H1 (cell line): Measurements from ENCODE around the gene S100A12. TPM values are rescaled to one million over a fixed set of nuclear protein-coding genes. Genes with fewer than 3 reads are reported as not detected.

Experiments
- BRCA1 ChIP-seq: IDR thresholded peaks from 2 replicates; pipeline ENCODE4 v1.6.1; 2012; ENCODE audit warnings: low read depth, low read length, improper control_type of control experiment
- CTBP2 ChIP-seq: IDR thresholded peaks from 2 replicates; pipeline ENCODE4 v1.7.0; 2011; ENCODE audit warnings: borderline replicate concordance, mild to moderate bottlenecking, moderate library complexity, mixed read lengths, low read length; ENCODE audit not compliant: insufficient read depth, insufficient read length
- GTF2F1 ChIP-seq: IDR thresholded peaks from 2 replicates; pipeline ENCODE4 v1.6.1; 2012; ENCODE audit warnings: low read depth, low read length, improper control_type of control experiment, borderline replicate concordance
- KDM1A ChIP-seq: fragments of 200-600, 300-600 bp; sonication (generic); IDR thresholded peaks from 2 replicates; pipeline ENCODE4 v1.7.1; 2016; ENCODE audit warnings: mild to moderate bottlenecking, low read length, borderline replicate concordance
- RNF2 ChIP-seq: fragments of 200-900, 300-1000 bp; sonication (generic); IDR thresholded peaks from 2 replicates; pipeline ENCODE4 v1.7.1; 2016; ENCODE audit warnings: borderline replicate concordance, low read depth, mild to moderate bottlenecking, antibody characterized with exemption, low read length; ENCODE audit not compliant: poor library complexity, severe bottlenecking; ENCODE audit errors: missing control alignments
- TAF1 ChIP-seq: IDR thresholded peaks from 2 replicates; pipeline ENCODE4 v1.6.1; 2011; ENCODE audit warnings: mild to moderate bottlenecking, low read depth, low read length
- polyA plus RNA-seq, 7 experiments: library from polyadenylated mRNA; depleted of rRNA in 3 of 7; stranded (reverse) in 5 of 7; unstranded in 2 of 7; fragments of >200 nt in 5 of 7; fragments of 200-250 nt in 2 of 7; gene quantifications; 1 replicate in 5 of 7; 2 replicates in 1 of 7; 4 replicates in 1 of 7; pipeline versions ENCODE4 v1.2.1 to v1.2.3, GENCODE V29; 2011 to 2013; ENCODE audit warnings: missing spikeins in 2 of 7, mixed read lengths in 2 of 7
- total RNA-seq: library from RNA; stranded (reverse); fragmentation: NEBNext Ultra II Directional; extraction: Animal tissue kit (Norgen Biotek cat#: 25700); gene quantifications from 2 replicates; pipeline ENCODE4 v1.2.1, GENCODE V29; 2021
- TF ChIP-seq, protein P1 (sequence below): fragments of 300-600 bp; sonication (generic); IDR thresholded peaks from 2 replicates; pipeline ENCODE4 v1.7.1; 2012; ENCODE audit warnings: low read length, moderate library complexity, mild to moderate bottlenecking, inconsistent platforms; ENCODE audit not compliant: insufficient replicate concordance

Gene S100A12
- total and polyA plus RNA-seq, 2 of the 8 experiments (the other 6 are each of a cell fraction or from before 2014, with no cell fraction given): not detected

GRCh38 chr1:153400244-153400643 lies 24.8 kb upstream of the S100A12 start (continued):
- TF ChIP-seq, protein P1, sequence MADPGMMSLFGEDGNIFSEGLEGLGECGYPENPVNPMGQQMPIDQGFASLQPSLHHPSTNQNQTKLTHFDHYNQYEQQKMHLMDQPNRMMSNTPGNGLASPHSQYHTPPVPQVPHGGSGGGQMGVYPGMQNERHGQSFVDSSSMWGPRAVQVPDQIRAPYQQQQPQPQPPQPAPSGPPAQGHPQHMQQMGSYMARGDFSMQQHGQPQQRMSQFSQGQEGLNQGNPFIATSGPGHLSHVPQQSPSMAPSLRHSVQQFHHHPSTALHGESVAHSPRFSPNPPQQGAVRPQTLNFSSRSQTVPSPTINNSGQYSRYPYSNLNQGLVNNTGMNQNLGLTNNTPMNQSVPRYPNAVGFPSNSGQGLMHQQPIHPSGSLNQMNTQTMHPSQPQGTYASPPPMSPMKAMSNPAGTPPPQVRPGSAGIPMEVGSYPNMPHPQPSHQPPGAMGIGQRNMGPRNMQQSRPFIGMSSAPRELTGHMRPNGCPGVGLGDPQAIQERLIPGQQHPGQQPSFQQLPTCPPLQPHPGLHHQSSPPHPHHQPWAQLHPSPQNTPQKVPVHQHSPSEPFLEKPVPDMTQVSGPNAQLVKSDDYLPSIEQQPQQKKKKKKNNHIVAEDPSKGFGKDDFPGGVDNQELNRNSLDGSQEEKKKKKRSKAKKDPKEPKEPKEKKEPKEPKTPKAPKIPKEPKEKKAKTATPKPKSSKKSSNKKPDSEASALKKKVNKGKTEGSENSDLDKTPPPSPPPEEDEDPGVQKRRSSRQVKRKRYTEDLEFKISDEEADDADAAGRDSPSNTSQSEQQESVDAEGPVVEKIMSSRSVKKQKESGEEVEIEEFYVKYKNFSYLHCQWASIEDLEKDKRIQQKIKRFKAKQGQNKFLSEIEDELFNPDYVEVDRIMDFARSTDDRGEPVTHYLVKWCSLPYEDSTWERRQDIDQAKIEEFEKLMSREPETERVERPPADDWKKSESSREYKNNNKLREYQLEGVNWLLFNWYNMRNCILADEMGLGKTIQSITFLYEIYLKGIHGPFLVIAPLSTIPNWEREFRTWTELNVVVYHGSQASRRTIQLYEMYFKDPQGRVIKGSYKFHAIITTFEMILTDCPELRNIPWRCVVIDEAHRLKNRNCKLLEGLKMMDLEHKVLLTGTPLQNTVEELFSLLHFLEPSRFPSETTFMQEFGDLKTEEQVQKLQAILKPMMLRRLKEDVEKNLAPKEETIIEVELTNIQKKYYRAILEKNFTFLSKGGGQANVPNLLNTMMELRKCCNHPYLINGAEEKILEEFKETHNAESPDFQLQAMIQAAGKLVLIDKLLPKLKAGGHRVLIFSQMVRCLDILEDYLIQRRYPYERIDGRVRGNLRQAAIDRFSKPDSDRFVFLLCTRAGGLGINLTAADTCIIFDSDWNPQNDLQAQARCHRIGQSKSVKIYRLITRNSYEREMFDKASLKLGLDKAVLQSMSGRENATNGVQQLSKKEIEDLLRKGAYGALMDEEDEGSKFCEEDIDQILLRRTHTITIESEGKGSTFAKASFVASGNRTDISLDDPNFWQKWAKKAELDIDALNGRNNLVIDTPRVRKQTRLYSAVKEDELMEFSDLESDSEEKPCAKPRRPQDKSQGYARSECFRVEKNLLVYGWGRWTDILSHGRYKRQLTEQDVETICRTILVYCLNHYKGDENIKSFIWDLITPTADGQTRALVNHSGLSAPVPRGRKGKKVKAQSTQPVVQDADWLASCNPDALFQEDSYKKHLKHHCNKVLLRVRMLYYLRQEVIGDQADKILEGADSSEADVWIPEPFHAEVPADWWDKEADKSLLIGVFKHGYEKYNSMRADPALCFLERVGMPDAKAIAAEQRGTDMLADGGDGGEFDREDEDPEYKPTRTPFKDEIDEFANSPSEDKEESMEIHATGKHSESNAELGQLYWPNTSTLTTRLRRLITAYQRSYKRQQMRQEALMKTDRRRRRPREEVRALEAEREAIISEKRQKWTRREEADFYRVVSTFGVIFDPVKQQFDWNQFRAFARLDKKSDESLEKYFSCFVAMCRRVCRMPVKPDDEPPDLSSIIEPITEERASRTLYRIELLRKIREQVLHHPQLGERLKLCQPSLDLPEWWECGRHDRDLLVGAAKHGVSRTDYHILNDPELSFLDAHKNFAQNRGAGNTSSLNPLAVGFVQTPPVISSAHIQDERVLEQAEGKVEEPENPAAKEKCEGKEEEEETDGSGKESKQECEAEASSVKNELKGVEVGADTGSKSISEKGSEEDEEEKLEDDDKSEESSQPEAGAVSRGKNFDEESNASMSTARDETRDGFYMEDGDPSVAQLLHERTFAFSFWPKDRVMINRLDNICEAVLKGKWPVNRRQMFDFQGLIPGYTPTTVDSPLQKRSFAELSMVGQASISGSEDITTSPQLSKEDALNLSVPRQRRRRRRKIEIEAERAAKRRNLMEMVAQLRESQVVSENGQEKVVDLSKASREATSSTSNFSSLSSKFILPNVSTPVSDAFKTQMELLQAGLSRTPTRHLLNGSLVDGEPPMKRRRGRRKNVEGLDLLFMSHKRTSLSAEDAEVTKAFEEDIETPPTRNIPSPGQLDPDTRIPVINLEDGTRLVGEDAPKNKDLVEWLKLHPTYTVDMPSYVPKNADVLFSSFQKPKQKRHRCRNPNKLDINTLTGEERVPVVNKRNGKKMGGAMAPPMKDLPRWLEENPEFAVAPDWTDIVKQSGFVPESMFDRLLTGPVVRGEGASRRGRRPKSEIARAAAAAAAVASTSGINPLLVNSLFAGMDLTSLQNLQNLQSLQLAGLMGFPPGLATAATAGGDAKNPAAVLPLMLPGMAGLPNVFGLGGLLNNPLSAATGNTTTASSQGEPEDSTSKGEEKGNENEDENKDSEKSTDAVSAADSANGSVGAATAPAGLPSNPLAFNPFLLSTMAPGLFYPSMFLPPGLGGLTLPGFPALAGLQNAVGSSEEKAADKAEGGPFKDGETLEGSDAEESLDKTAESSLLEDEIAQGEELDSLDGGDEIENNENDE: no peak
- TF ChIP-seq CTBP2 (no peak), GTF2F1 (no peak), TAF1 (no peak), RNF2 (no peak), BRCA1 (no peak), KDM1A (no peak)
